Measurements from ENCODE around the gene BIK.

- no peak for TF ChIP-seq CTCF (IDR thresholded peaks at IDR 0.05)
- peak in 2 of 3 donors; percentile 33 to 51 for TF ChIP-seq POLR2AphosphoS5 (IDR thresholded peaks at IDR 0.05)
- TF ChIP-seq POLR2A (IDR thresholded peaks at IDR 0.05): no peak
Observed at GRCh38 chr22:43114958-43115357, 4.4 kb downstream of the BIK start.

Data from stomach (tissue), 4 donors.